Coronary artery (tissue), 2 donors: ENCODE results near the gene OXCT2.
A peak's percentile ranks its signal among the peaks of the same experiment; 100 is the strongest.

Experiments
- DNase-seq: peaks from one replicate; pipeline ENCODE4 v3.0.0-alpha.2; 2017; ENCODE audit warnings: low spot score
- H3K27ac ChIP-seq, 2 donors: fragments of 200-600 bp; sonication (generic); one replicate each; pipeline ENCODE4 v1.5.1; 2016 to 2019
- H3K4me3 ChIP-seq: fragments of 200-600 bp; sonication (generic); 2 replicates; pipeline ENCODE4 v1.5.1; 2016; ENCODE audit warnings: mild to moderate bottlenecking, moderate library complexity
- CTCF ChIP-seq: fragments of 200-600 bp; sonication (generic); IDR thresholded peaks from one replicate; pipeline ENCODE4 v1.5.1; 2019; ENCODE audit warnings: antibody characterized with exemption

Gene OXCT2

GRCh38 chr1:39727221-39727931 is 43.8 kb downstream of the OXCT2 start:
- DNase-seq: no peak
- H3K4me3 ChIP-seq: no peak overlapping the region
- H3K27ac ChIP-seq: no peak overlapping the region
- no peak for TF ChIP-seq CTCF

- no peak overlapping the region for H3K27ac ChIP-seq
- TF ChIP-seq CTCF: no peak
- DNase-seq: no peak
- no peak overlapping the region for H3K4me3 ChIP-seq
Measured at GRCh38 chr1:39726600-39726999, 44.5 kb downstream of the OXCT2 start.

GRCh38 chr1:39722495-39722894 is 48.7 kb downstream of the OXCT2 start:
- Histone ChIP-seq H3K4me3 (no peak overlapping the region), H3K27ac (no peak overlapping the region)
- TF ChIP-seq CTCF: no peak
- DNase-seq: no peak

GRCh38 chr1:39721664-39722063 is 49.5 kb downstream of the OXCT2 start:
- DNase-seq: no peak
- no peak for TF ChIP-seq CTCF
- Histone ChIP-seq H3K4me3 (no peak overlapping the region), H3K27ac (no peak overlapping the region)

GRCh38 chr1:39720094-39720999 is 50.8 kb downstream of the OXCT2 start:
- no peak overlapping the region for H3K27ac ChIP-seq
- no peak for DNase-seq
- TF ChIP-seq CTCF: peak; percentile 40

More at GRCh38 chr1:39720094-39720999, 50.8 kb downstream of the OXCT2 start:
- H3K4me3 ChIP-seq: no peak overlapping the region
